Esophagus muscularis mucosa (tissue), 3 donors: ENCODE measurements around the gene FOXN1.

Experiments used
- CTCF ChIP-seq, 3 experiments: fragments of 200-600 bp in 2 of 3; fragments of 450-650 bp in 1 of 3; sonication (generic) in 2 of 3; IDR thresholded peaks; one replicate each; pipeline ENCODE4 v1.5.1; 2017 to 2019; ENCODE audit warnings: antibody characterized with exemption in 3 of 3, mild to moderate bottlenecking in 2 of 3, moderate library complexity in 1 of 3
- POLR2A ChIP-seq: fragments of 450-650 bp; IDR thresholded peaks from one replicate; pipeline ENCODE4 v1.6.1; 2017; ENCODE audit warnings: antibody characterized with exemption, moderate library complexity, mild to moderate bottlenecking, low read depth
- POLR2AphosphoS5 ChIP-seq, 2 donors: sonication (generic); formaldehyde crosslinking; IDR thresholded peaks; one replicate each; pipeline ENCODE4 v1.6.1; 2017; ENCODE audit warnings: antibody characterized with exemption in 2 of 2

GRCh38 chr17:28508211-28508724 lies 2.1 kb downstream of the FOXN1 start:
- TF ChIP-seq POLR2A (no peak), POLR2AphosphoS5 (IDR thresholded peaks at IDR 0.05) (no peak), CTCF (IDR thresholded peaks at IDR 0.05) (no peak)
